AG08396 (cell line): Measurements from ENCODE around the gene SLC48A1.
"Not testable (repeated sequence)": the region's sequence is repeated elsewhere in the genome, so short reads cannot be mapped to it uniquely, and the experiment has no call there.

Source experiments
- DNase-seq: peaks from one replicate; pipeline ENCODE4 v3.0.0; 2012; ENCODE audit warnings: low spot score, mixed read lengths

SLC48A1 gene

GRCh38 chr12:47793015-47793681 is 20.1 kb downstream of the SLC48A1 start:
- DNase-seq: no peak

GRCh38 chr12:47794679-47795078 is 21.6 kb downstream of the SLC48A1 start:
- DNase-seq: no peak

GRCh38 chr12:47795121-47795813 is 22.2 kb downstream of the SLC48A1 start:
- no peak for DNase-seq

- no peak for DNase-seq
These were observed 22.9 kb downstream of the SLC48A1 start for GRCh38 chr12:47795814-47796411.

- DNase-seq: no peak
These were observed 24.4 kb downstream of the SLC48A1 start for GRCh38 chr12:47797441-47797840.

GRCh38 chr12:47798382-47798948 is 25.4 kb downstream of the SLC48A1 start:
- DNase-seq: no peak

GRCh38 chr12:47799357-47799955 is 26.4 kb downstream of the SLC48A1 start:
- DNase-seq: no peak

GRCh38 chr12:47800582-47800981 is 27.5 kb downstream of the SLC48A1 start:
- no peak for DNase-seq

GRCh38 chr12:47801170-47801903 is 28.3 kb downstream of the SLC48A1 start:
- no peak for DNase-seq

- no peak for DNase-seq
These were observed 28.8 kb downstream of the SLC48A1 start for GRCh38 chr12:47801904-47802246.

GRCh38 chr12:47802312-47802711 is 29.3 kb downstream of the SLC48A1 start:
- no peak for DNase-seq

GRCh38 chr12:47803191-47803875 is 30.3 kb downstream of the SLC48A1 start:
- DNase-seq: no peak

- no peak for DNase-seq
These were observed 31.1 kb downstream of the SLC48A1 start for GRCh38 chr12:47804171-47804570.

- peak; percentile 54 for DNase-seq
These were observed 32.4 kb downstream of the SLC48A1 start for GRCh38 chr12:47805417-47805816.

- no peak for DNase-seq
These were observed 34.3 kb downstream of the SLC48A1 start for GRCh38 chr12:47807338-47807737.

GRCh38 chr12:47808050-47808449 is 35.0 kb downstream of the SLC48A1 start:
- DNase-seq: no peak

GRCh38 chr12:47808574-47809365 is 35.7 kb downstream of the SLC48A1 start:
- DNase-seq: no peak

- DNase-seq: not testable (repeated sequence)
These were observed 36.5 kb downstream of the SLC48A1 start for GRCh38 chr12:47809518-47809917.

GRCh38 chr12:47811072-47811396 is 38.0 kb downstream of the SLC48A1 start:
- DNase-seq: no peak

- peak; percentile 53 for DNase-seq
These were observed 38.8 kb downstream of the SLC48A1 start for GRCh38 chr12:47811581-47812484.
